GM18502 (cell line): Measurements from ENCODE around the gene GPR3.

Source experiments
- ATAC-seq: cut with Tn5 transposase; IDR thresholded peaks from one replicate; pipeline ENCODE4 v1.9.1; 2021; ENCODE audit warnings: mild to moderate bottlenecking; ENCODE audit not compliant: unreplicated experiment, poor library complexity

GPR3 gene

GRCh38 chr1:27358038-27358927 lies 34.1 kb upstream of the GPR3 start:
- ATAC-seq = no peak

GRCh38 chr1:27358928-27359313 lies 33.5 kb upstream of the GPR3 start:
- no peak for ATAC-seq

GRCh38 chr1:27359822-27360158 lies 32.6 kb upstream of the GPR3 start:
- no peak for ATAC-seq

- no peak for ATAC-seq
These were observed 32.0 kb upstream of the GPR3 start for GRCh38 chr1:27360159-27361043.

- ATAC-seq = no peak
These were observed 31.4 kb upstream of the GPR3 start for GRCh38 chr1:27361044-27361402.

GRCh38 chr1:27361553-27361952 lies 30.9 kb upstream of the GPR3 start:
- ATAC-seq = no peak

- no peak for ATAC-seq
These were observed 28.4 kb upstream of the GPR3 start for GRCh38 chr1:27363766-27364695.

GRCh38 chr1:27364696-27365371 lies 27.6 kb upstream of the GPR3 start:
- ATAC-seq = no peak

- peak; percentile 36 for ATAC-seq
These were observed 26.9 kb upstream of the GPR3 start for GRCh38 chr1:27365372-27366112.

GRCh38 chr1:27366113-27366410 lies 26.4 kb upstream of the GPR3 start:
- ATAC-seq = peak; percentile 48

GRCh38 chr1:27366411-27367159 lies 25.8 kb upstream of the GPR3 start, which contains the start of gene MAP3K6:
Gene MAP3K6 (minus strand): TSS chr1:27366961. CDS start chr1:27366597, 364 bp downstream.
- peak; percentile 44 for ATAC-seq

GRCh38 chr1:27367160-27367650 lies 25.2 kb upstream of the GPR3 start:
- no peak for ATAC-seq

GRCh38 chr1:27368869-27369582 lies 23.4 kb upstream of the GPR3 start:
- ATAC-seq = no peak

GRCh38 chr1:27372022-27372807 lies 20.2 kb upstream of the GPR3 start:
- no peak for ATAC-seq

GRCh38 chr1:27372808-27373690 lies 19.4 kb upstream of the GPR3 start:
- ATAC-seq = no peak
